Fibroblast of pulmonary artery (primary cell): Measurements from ENCODE around the gene ARHGEF39.

Source experiments
- DNase-seq: peaks from one replicate; pipeline ENCODE4 v3.0.0-alpha.2; 2010; ENCODE audit warnings: low read depth
- H3K4me3 ChIP-seq: replicated peaks from 2 replicates; pipeline ENCODE4 v1.5.1; 2011; ENCODE audit warnings: low read depth, mild to moderate bottlenecking, control low read depth, low read length, moderate library complexity
- CTCF ChIP-seq: IDR thresholded peaks from 2 replicates; pipeline ENCODE4 v1.5.1; 2011; ENCODE audit warnings: mild to moderate bottlenecking, control low read depth, low read length, inconsistent platforms; ENCODE audit errors: missing control alignments

Gene ARHGEF39

GRCh38 chr9:35682520-35683315, 17.7 kb upstream of the ARHGEF39 start:
- no peak for DNase-seq
- no peak for TF ChIP-seq CTCF
- H3K4me3 ChIP-seq, result no peak overlapping the region

DNA sequence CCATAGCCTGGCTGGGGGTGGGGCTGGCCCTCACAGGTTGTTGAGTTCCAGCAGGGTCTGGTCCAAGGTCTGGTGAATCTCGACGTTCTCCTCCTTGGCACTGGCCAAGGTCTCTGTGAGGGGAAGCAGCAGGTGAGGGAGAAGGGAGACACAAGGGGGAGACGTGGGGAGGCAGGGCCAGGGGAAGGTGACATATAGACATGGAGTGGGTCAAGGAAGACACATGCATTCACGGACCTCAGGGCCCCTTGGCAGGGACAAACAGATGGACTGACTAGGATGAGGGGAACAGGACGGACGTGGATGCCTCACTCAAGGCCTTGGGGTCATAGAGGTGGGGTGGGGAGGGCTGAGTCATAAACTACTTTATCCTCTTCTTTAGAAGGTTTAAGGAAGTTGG, 17.1 kb upstream of the ARHGEF39 start:
- H3K4me3 ChIP-seq, result no peak overlapping the region
- DNase-seq, result no peak
- no peak for TF ChIP-seq CTCF

GRCh38 chr9:35681341-35682002, 16.5 kb upstream of the ARHGEF39 start:
- TF ChIP-seq CTCF, result no peak
- no peak overlapping the region for H3K4me3 ChIP-seq
- DNase-seq, result peak; percentile 32

- no peak overlapping the region for H3K4me3 ChIP-seq
- DNase-seq, result peak; percentile 65
- TF ChIP-seq CTCF, result no peak
Observed at GRCh38 chr9:35680331-35681105, 15.5 kb upstream of the ARHGEF39 start.

- DNase-seq, result no peak
- no peak overlapping the region for H3K4me3 ChIP-seq
- TF ChIP-seq CTCF, result no peak
Observed at GRCh38 chr9:35679766-35680330, 14.9 kb upstream of the ARHGEF39 start.

GRCh38 chr9:35679091-35679490, 14.1 kb upstream of the ARHGEF39 start:
- DNase-seq, result no peak
- H3K4me3 ChIP-seq, result no peak overlapping the region
- TF ChIP-seq CTCF, result no peak
